H1 (cell line): ENCODE results near the gene VWF. TPM values are rescaled to one million over a fixed set of nuclear protein-coding genes. Genes with fewer than 3 reads are reported as not detected.

ENCODE experiments used
- CBX8 ChIP-seq: fragments of 300-800, 300-1000 bp; sonication (generic); IDR thresholded peaks from 2 replicates; pipeline ENCODE4 v1.7.1; 2016; ENCODE audit warnings: low read depth, low read length, borderline replicate concordance
- CHD7 ChIP-seq: fragments of 300-600 bp; sonication (generic); IDR thresholded peaks from 2 replicates; pipeline ENCODE4 v1.7.1; 2012; ENCODE audit warnings: low read length, moderate library complexity, mild to moderate bottlenecking, inconsistent platforms; ENCODE audit not compliant: insufficient replicate concordance
- EP300 ChIP-seq, 2 experiments: IDR thresholded peaks; 1 replicate in 1 of 2; 2 replicates in 1 of 2; pipeline ENCODE4 v1.6.1; 2011 to 2012; ENCODE audit warnings: low read depth in 2 of 2, low read length in 2 of 2, mild to moderate bottlenecking in 2 of 2, borderline replicate concordance in 1 of 2, inconsistent platforms in 1 of 2, moderate library complexity in 1 of 2
- POLR2AphosphoS5 ChIP-seq: IDR thresholded peaks from 2 replicates; pipeline ENCODE4 v1.6.1; 2011; ENCODE audit warnings: low read depth, low read length
- SP1 ChIP-seq: IDR thresholded peaks from 2 replicates; pipeline ENCODE4 v1.6.1; 2011; ENCODE audit warnings: low read depth, low read length
- SP4 ChIP-seq: IDR thresholded peaks from 2 replicates; pipeline ENCODE4 v1.6.1; 2012; ENCODE audit warnings: low read length, inconsistent platforms
- polyA plus RNA-seq, 7 experiments: library from polyadenylated mRNA; depleted of rRNA in 3 of 7; stranded (reverse) in 5 of 7; unstranded in 2 of 7; fragments of >200 nt in 5 of 7; fragments of 200-250 nt in 2 of 7; gene quantifications; 1 replicate in 5 of 7; 2 replicates in 1 of 7; 4 replicates in 1 of 7; pipeline versions ENCODE4 v1.2.1 to v1.2.3, GENCODE V29; 2011 to 2013; ENCODE audit warnings: missing spikeins in 2 of 7, mixed read lengths in 2 of 7
- total RNA-seq: library from RNA; stranded (reverse); fragmentation: NEBNext Ultra II Directional; extraction: Animal tissue kit (Norgen Biotek cat#: 25700); gene quantifications from 2 replicates; pipeline ENCODE4 v1.2.1, GENCODE V29; 2021

The VWF gene
- total and polyA plus RNA-seq, 2 of the 8 experiments (the other 6 are each of a cell fraction or from before 2014, with no cell fraction given), result 0.39 to 0.60 TPM

DNA sequence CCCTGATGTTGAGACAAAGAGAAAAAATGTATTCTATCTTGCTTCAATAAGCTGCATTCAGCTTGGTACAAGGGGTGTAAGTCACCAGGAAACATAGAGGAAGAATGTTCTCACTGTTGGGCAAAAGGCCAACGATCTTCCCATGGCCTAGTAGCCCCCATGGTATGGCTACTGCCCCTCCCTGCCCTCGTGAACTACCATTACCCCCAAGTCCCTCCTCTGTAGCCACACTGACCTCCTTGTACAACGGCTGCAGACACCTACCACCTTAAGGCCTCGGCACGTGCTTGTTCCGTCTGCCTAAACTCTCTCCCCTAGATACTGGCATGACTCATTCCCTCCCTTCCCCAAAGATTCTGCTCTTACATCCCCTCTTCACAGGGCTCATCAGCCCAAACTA is 97.5 kb downstream of the VWF start (continued):
- TF ChIP-seq CHD7, result no peak
- no peak for TF ChIP-seq CBX8
- no peak for TF ChIP-seq SP1
- TF ChIP-seq POLR2AphosphoS5, result no peak
- TF ChIP-seq EP300 (IDR thresholded peaks at IDR 0.05; ENCODE audit: borderline replicate concordance in 1 of 2, low read depth in 2 of 2, low read length in 2 of 2), result no peak
- TF ChIP-seq SP4, result no peak
